ENCODE data around the gene RAC3.

The RAC3 gene

GRCh38 chr17:82078433-82078832 is 47.0 kb downstream of the RAC3 start:
- no peak for DNase-seq

GRCh38 chr17:82079001-82079677 is 47.7 kb downstream of the RAC3 start:
- DNase-seq: no peak

- no peak for DNase-seq
Measured at GRCh38 chr17:82080048-82080788, 48.7 kb downstream of the RAC3 start.

GRCh38 chr17:82080789-82081464 is 49.4 kb downstream of the RAC3 start:
- DNase-seq: no peak

GRCh38 chr17:82081546-82081945 is 50.1 kb downstream of the RAC3 start:
- no peak for DNase-seq

GRCh38 chr17:82081966-82082365 is 50.5 kb downstream of the RAC3 start:
- no peak for DNase-seq

- no peak for DNase-seq
Measured at GRCh38 chr17:82082456-82082855, 51.0 kb downstream of the RAC3 start.

- DNase-seq: no peak
Measured at GRCh38 chr17:82083009-82083408, 51.5 kb downstream of the RAC3 start.
